Left kidney (tissue), 1 donor: ENCODE results near the gene IGFBP4. TPM values are rescaled to one million over a fixed set of nuclear protein-coding genes. Genes with fewer than 3 reads are reported as not detected.

Experiments used
- polyA plus RNA-seq: library from polyadenylated mRNA; unstranded; fragments of 120-200 nt; gene quantifications from one replicate; pipeline ENCODE4 v1.2.1, GENCODE V29; 2013; ENCODE audit not compliant: insufficient read length

IGFBP4 gene
- polyA plus RNA-seq, 1 donor: 305 TPM

Other genes with a start within 250 kb of the IGFBP4 start
- 33.3 TPM for gene WIPF2, start 224.1 kb upstream of the IGFBP4 start, polyA plus RNA-seq
- 32.9 TPM for gene CDC6, start 155.6 kb upstream of the IGFBP4 start, polyA plus RNA-seq
- gene RARA, start 134.3 kb upstream of the IGFBP4 start, polyA plus RNA-seq: 34.3 TPM
- gene GJD3, start 78.7 kb upstream of the IGFBP4 start, polyA plus RNA-seq: not detected
- gene TOP2A, start 25.6 kb upstream of the IGFBP4 start, polyA plus RNA-seq: 259 TPM
- gene TNS4, start 58.2 kb downstream of the IGFBP4 start, polyA plus RNA-seq: 0.10 TPM
- 0.20 TPM for gene CCR7, start 122.0 kb downstream of the IGFBP4 start, polyA plus RNA-seq
- gene SMARCE1, start 204.4 kb downstream of the IGFBP4 start, polyA plus RNA-seq: 254 TPM
- 0.12 TPM for gene KRT222, start 221.7 kb downstream of the IGFBP4 start, polyA plus RNA-seq